ENCODE results near the gene RETREG2.

Gene RETREG2

GRCh38 chr2:219173176-219173575 lies 4.9 kb upstream of the RETREG2 start:
- Histone ChIP-seq H2AFZ (ENCODE audit: insufficient read depth, low read length, poor library complexity) (no peak overlapping the region), H3K27me3 (ENCODE audit: insufficient read depth, low read length) (no peaks in the 10 kb centered on the region), H4K8ac (ENCODE audit: low read depth, low read length) (no peak overlapping the region), H3K79me1 (ENCODE audit: low read length) (peaks cover 17% of the 10 kb centered on the region), H2BK12ac (ENCODE audit: low read length) (no peak overlapping the region), H3K4me1 (ENCODE audit: control insufficient read depth in 1 of 2, insufficient read depth in 2 of 2, low read length in 2 of 2) (peaks cover 0 to 6% of the 10 kb centered on the region in 2 experiments), H2BK120ac (ENCODE audit: insufficient read depth, low read length, poor library complexity) (no peak overlapping the region), H2BK5ac (ENCODE audit: low read depth, low read length, poor library complexity) (no peak overlapping the region), H3K4ac (ENCODE audit: low read depth, low read length) (no peak overlapping the region), H3K18ac (ENCODE audit: low read length) (no peak overlapping the region), H3K9ac (ENCODE audit: low read length) (no peak overlapping the region), H2AK5ac (ENCODE audit: low read length) (no peak overlapping the region), H3K23ac (ENCODE audit: low read length) (no peak overlapping the region), H3K4me3 (ENCODE audit: low read depth, low read length) (no peak overlapping the region), H3K27ac (ENCODE audit: low read depth, low read length) (no peak overlapping the region), H4K12ac (ENCODE audit: low read depth, low read length) (no peak overlapping the region), H3K4me2 (ENCODE audit: low read length) (no peak overlapping the region), H3K79me2 (ENCODE audit: control insufficient read depth, insufficient read depth, low read length, poor library complexity) (peaks cover 2% of the 10 kb centered on the region), H3K36me3 (ENCODE audit: control insufficient read depth in 1 of 2, insufficient read depth in 2 of 2, low read length in 2 of 2) (peaks cover 14 to 18% of the 10 kb centered on the region in 2 experiments), H3K14ac (ENCODE audit: low read length) (no peak overlapping the region), H4K91ac (ENCODE audit: low read depth, low read length) (no peak overlapping the region), H3K9me3 (ENCODE audit: insufficient read depth, low read depth, low read length) (no peaks in the 10 kb centered on the region)
- no CpG with 5 or more reads among the region's 6 CpGs for WGBS (ENCODE audit: extremely low coverage, insufficient coverage, insufficient read length)
- DNase-seq: no peak

GRCh38 chr2:219174146-219174545 lies 3.9 kb upstream of the RETREG2 start:
- Histone ChIP-seq H3K9ac (ENCODE audit: low read length) (no peak overlapping the region), H3K9me3 (ENCODE audit: insufficient read depth, low read depth, low read length) (no peaks in the 10 kb centered on the region), H3K79me2 (ENCODE audit: control insufficient read depth, insufficient read depth, low read length, poor library complexity) (peaks cover 7% of the 10 kb centered on the region), H3K4me3 (ENCODE audit: low read depth, low read length) (no peak overlapping the region), H3K27me3 (ENCODE audit: insufficient read depth, low read length) (no peaks in the 10 kb centered on the region), H4K8ac (ENCODE audit: low read depth, low read length) (no peak overlapping the region), H3K18ac (ENCODE audit: low read length) (no peak overlapping the region), H2BK120ac (ENCODE audit: insufficient read depth, low read length, poor library complexity) (no peak overlapping the region), H2AK5ac (ENCODE audit: low read length) (no peak overlapping the region), H3K23ac (ENCODE audit: low read length) (no peak overlapping the region), H3K4me1 (ENCODE audit: control insufficient read depth in 1 of 2, insufficient read depth in 2 of 2, low read length in 2 of 2) (peaks cover 3 to 11% of the 10 kb centered on the region in 2 experiments), H3K4me2 (ENCODE audit: low read length) (no peak overlapping the region), H3K79me1 (ENCODE audit: low read length) (peaks cover 20% of the 10 kb centered on the region), H3K14ac (ENCODE audit: low read length) (no peak overlapping the region), H3K36me3 (ENCODE audit: control insufficient read depth in 1 of 2, insufficient read depth in 2 of 2, low read length in 2 of 2) (peaks cover 14 to 18% of the 10 kb centered on the region in 2 experiments), H4K91ac (ENCODE audit: low read depth, low read length) (no peak overlapping the region), H2AFZ (ENCODE audit: insufficient read depth, low read length, poor library complexity) (no peak overlapping the region), H2BK5ac (ENCODE audit: low read depth, low read length, poor library complexity) (no peak overlapping the region), H2BK12ac (ENCODE audit: low read length) (no peak overlapping the region), H3K4ac (ENCODE audit: low read depth, low read length) (no peak overlapping the region), H4K12ac (ENCODE audit: low read depth, low read length) (no peak overlapping the region), H3K27ac (ENCODE audit: low read depth, low read length) (no peak overlapping the region)
- DNase-seq: no peak
- WGBS (ENCODE audit: extremely low coverage, insufficient coverage, insufficient read length): no CpG with 5 or more reads among the region's 3 CpGs

DNA sequence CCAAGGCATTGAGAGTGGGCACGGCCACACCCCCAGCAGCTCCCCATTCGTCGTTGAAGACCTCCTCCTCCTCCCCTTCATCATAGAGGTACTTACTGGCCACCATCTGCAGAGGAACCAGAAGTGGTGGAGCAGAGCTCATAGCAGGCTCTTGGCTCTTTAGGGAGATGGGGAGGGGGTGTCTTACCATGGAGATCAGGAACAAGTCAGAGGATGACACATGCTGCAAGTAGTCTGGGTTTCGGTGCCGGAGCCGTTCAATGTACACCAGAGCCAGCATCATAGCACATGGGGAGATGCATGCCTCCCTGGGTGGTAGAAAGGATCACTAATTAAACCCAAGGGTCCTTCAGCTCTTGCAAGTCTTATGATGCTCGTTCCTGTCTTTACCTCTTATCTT lies 3.3 kb upstream of the RETREG2 start:
- no peaks in the 10 kb centered on the region for H3K9me3 ChIP-seq (ENCODE audit: insufficient read depth, low read depth, low read length)
- no peak overlapping the region for H3K27ac ChIP-seq (ENCODE audit: low read depth, low read length)
- H4K8ac ChIP-seq (ENCODE audit: low read depth, low read length): no peak overlapping the region
- no peak overlapping the region for H2AFZ ChIP-seq (ENCODE audit: insufficient read depth, low read length, poor library complexity)
- H3K23ac ChIP-seq (ENCODE audit: low read length): no peak overlapping the region
- H3K79me1 ChIP-seq (ENCODE audit: low read length): peaks cover 20% of the 10 kb centered on the region
- H3K4ac ChIP-seq (ENCODE audit: low read depth, low read length): no peak overlapping the region
- H3K4me2 ChIP-seq (ENCODE audit: low read length): no peak overlapping the region
- no peak overlapping the region for H2BK120ac ChIP-seq (ENCODE audit: insufficient read depth, low read length, poor library complexity)
- no peak overlapping the region for H4K91ac ChIP-seq (ENCODE audit: low read depth, low read length)
- no peaks in the 10 kb centered on the region for H3K27me3 ChIP-seq (ENCODE audit: insufficient read depth, low read length)
- no CpG with 5 or more reads among the region's 7 CpGs for WGBS (ENCODE audit: extremely low coverage, insufficient coverage, insufficient read length)
- no peak overlapping the region for H3K14ac ChIP-seq (ENCODE audit: low read length)
- H3K79me2 ChIP-seq (ENCODE audit: control insufficient read depth, insufficient read depth, low read length, poor library complexity): peaks cover 7% of the 10 kb centered on the region
- H2BK12ac ChIP-seq (ENCODE audit: low read length): no peak overlapping the region
- DNase-seq: no peak
- H2AK5ac ChIP-seq (ENCODE audit: low read length): no peak overlapping the region
- H3K4me3 ChIP-seq (ENCODE audit: low read depth, low read length): no peak overlapping the region
- peaks cover 3 to 11% of the 10 kb centered on the region in 2 experiments for H3K4me1 ChIP-seq (ENCODE audit: control insufficient read depth in 1 of 2, insufficient read depth in 2 of 2, low read length in 2 of 2)
- H3K9ac ChIP-seq (ENCODE audit: low read length): no peak overlapping the region
- peaks cover 18 to 22% of the 10 kb centered on the region in 2 experiments for H3K36me3 ChIP-seq (ENCODE audit: control insufficient read depth in 1 of 2, insufficient read depth in 2 of 2, low read length in 2 of 2)
- no peak overlapping the region for H3K18ac ChIP-seq (ENCODE audit: low read length)
- no peak overlapping the region for H2BK5ac ChIP-seq (ENCODE audit: low read depth, low read length, poor library complexity)
- no peak overlapping the region for H4K12ac ChIP-seq (ENCODE audit: low read depth, low read length)

- peaks cover 25 to 29% of the 10 kb centered on the region in 2 experiments for H3K36me3 ChIP-seq (ENCODE audit: control insufficient read depth in 1 of 2, insufficient read depth in 2 of 2, low read length in 2 of 2)
- H2BK120ac ChIP-seq (ENCODE audit: insufficient read depth, low read length, poor library complexity): no peak overlapping the region
- H3K14ac ChIP-seq (ENCODE audit: low read length): no peak overlapping the region
- H3K4me2 ChIP-seq (ENCODE audit: low read length): no peak overlapping the region
- no peak overlapping the region for H2BK12ac ChIP-seq (ENCODE audit: low read length)
- no peak overlapping the region for H3K27ac ChIP-seq (ENCODE audit: low read depth, low read length)
- H3K79me2 ChIP-seq (ENCODE audit: control insufficient read depth, insufficient read depth, low read length, poor library complexity): peaks cover 7% of the 10 kb centered on the region
- peaks cover 3 to 11% of the 10 kb centered on the region in 2 experiments for H3K4me1 ChIP-seq (ENCODE audit: control insufficient read depth in 1 of 2, insufficient read depth in 2 of 2, low read length in 2 of 2)
- no peak overlapping the region for H2BK5ac ChIP-seq (ENCODE audit: low read depth, low read length, poor library complexity)
- H3K9ac ChIP-seq (ENCODE audit: low read length): no peak overlapping the region
- H3K23ac ChIP-seq (ENCODE audit: low read length): no peak overlapping the region
- WGBS (ENCODE audit: extremely low coverage, insufficient coverage, insufficient read length): no CpG with 5 or more reads among the region's 7 CpGs
- H3K4ac ChIP-seq (ENCODE audit: low read depth, low read length): no peak overlapping the region
- peaks cover 20% of the 10 kb centered on the region for H3K79me1 ChIP-seq (ENCODE audit: low read length)
- H3K27me3 ChIP-seq (ENCODE audit: insufficient read depth, low read length): no peaks in the 10 kb centered on the region
- no peak overlapping the region for H3K4me3 ChIP-seq (ENCODE audit: low read depth, low read length)
- H3K18ac ChIP-seq (ENCODE audit: low read length): no peak overlapping the region
- no peak overlapping the region for H2AFZ ChIP-seq (ENCODE audit: insufficient read depth, low read length, poor library complexity)
- H2AK5ac ChIP-seq (ENCODE audit: low read length): no peak overlapping the region
- DNase-seq: no peak
- no peak overlapping the region for H4K91ac ChIP-seq (ENCODE audit: low read depth, low read length)
- no peak overlapping the region for H4K8ac ChIP-seq (ENCODE audit: low read depth, low read length)
- H4K12ac ChIP-seq (ENCODE audit: low read depth, low read length): no peak overlapping the region
- H3K9me3 ChIP-seq (ENCODE audit: insufficient read depth, low read depth, low read length): no peaks in the 10 kb centered on the region
Measured at GRCh38 chr2:219175486-219175885, 2.6 kb upstream of the RETREG2 start.
